LNCAP (cell line): ENCODE measurements around the gene LENG8.

Experiments
- TF ChIP-seq, protein P1 (sequence below): fragments of 450-650 bp; IDR thresholded peaks from 2 replicates; pipeline ENCODE4 v1.5.1; 2017; ENCODE audit warnings: mild to moderate bottlenecking

LENG8 gene

DNA sequence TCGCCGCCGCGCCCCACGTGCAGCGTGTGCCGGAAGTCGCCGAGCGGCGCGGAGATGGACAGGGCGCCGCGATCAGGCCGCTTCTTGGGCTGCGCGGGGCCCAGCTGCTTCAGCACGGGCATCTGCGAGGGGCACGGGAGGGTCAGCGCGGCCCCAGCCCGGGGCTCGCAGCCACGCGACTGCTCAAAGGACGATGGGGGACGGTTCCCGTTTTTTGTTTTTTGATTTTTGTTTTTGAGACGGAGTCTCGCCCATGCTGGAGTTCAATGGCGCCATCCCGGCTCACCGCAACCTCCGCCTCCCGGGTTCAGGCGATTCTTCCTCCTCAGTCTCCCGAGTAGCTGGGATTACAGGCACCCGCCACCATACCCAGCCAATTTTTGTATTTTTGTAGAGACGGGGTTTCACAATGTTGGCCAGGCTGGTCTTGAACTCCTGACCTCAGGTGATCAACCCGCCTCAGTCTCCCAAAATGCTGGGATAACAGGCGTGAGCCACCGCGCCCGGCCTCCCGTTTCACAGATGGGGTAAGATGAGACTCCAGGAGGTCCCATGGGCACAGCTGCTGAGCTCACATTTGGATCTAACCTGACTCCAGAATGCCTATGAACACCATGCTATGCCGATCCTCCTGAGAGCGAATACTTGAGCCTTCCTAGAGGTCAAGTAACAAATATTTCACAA, 16.6 kb downstream of the LENG8 start:
- TF ChIP-seq, protein P1, sequence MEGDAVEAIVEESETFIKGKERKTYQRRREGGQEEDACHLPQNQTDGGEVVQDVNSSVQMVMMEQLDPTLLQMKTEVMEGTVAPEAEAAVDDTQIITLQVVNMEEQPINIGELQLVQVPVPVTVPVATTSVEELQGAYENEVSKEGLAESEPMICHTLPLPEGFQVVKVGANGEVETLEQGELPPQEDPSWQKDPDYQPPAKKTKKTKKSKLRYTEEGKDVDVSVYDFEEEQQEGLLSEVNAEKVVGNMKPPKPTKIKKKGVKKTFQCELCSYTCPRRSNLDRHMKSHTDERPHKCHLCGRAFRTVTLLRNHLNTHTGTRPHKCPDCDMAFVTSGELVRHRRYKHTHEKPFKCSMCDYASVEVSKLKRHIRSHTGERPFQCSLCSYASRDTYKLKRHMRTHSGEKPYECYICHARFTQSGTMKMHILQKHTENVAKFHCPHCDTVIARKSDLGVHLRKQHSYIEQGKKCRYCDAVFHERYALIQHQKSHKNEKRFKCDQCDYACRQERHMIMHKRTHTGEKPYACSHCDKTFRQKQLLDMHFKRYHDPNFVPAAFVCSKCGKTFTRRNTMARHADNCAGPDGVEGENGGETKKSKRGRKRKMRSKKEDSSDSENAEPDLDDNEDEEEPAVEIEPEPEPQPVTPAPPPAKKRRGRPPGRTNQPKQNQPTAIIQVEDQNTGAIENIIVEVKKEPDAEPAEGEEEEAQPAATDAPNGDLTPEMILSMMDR = no peak

GRCh38 chr19:54469496-54469934, 20.5 kb downstream of the LENG8 start:
- TF ChIP-seq, protein P1 = no peak

GRCh38 chr19:54470276-54470887, 21.4 kb downstream of the LENG8 start:
- TF ChIP-seq, protein P1 = no peak

DNA sequence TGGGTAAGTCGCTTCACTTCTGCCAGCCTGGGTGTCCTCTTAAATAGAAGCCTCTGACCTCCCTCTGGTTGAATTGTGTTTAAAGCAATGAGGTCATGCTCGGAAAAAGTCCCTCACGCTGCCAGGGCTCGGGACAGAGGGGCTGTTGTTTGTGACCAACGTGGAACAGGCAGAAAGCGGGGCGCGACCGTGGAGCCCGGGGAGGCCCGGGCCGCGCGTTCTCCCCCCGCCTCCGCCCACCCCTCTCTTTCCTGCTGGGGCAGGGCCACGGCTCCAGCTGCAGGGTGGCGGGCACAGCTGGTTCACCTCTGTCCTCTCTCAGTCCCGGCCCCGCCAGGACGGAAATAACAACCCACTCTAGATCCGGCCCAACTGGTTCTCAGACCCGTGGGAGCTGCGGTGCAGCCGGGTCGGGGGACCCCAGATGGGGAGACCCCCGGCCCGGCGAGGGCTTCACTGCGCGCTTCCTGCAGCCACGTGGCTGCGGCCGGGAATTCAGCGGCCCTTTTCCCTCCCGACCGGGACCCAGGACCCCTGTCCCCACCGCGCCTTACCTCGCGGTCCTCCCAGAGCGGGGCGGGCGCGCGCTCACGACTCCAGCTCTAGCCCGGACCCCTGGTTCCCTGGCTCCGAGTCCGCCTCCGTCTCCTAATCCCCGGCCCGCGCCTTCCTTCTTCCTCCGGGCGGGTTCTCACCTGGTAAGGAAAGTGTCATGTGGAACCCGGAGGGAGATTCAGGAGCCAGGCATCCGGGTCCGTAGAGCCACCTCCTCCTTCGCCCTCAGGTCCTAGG, 22.2 kb downstream of the LENG8 start:
- TF ChIP-seq, protein P1 = no peak

DNA sequence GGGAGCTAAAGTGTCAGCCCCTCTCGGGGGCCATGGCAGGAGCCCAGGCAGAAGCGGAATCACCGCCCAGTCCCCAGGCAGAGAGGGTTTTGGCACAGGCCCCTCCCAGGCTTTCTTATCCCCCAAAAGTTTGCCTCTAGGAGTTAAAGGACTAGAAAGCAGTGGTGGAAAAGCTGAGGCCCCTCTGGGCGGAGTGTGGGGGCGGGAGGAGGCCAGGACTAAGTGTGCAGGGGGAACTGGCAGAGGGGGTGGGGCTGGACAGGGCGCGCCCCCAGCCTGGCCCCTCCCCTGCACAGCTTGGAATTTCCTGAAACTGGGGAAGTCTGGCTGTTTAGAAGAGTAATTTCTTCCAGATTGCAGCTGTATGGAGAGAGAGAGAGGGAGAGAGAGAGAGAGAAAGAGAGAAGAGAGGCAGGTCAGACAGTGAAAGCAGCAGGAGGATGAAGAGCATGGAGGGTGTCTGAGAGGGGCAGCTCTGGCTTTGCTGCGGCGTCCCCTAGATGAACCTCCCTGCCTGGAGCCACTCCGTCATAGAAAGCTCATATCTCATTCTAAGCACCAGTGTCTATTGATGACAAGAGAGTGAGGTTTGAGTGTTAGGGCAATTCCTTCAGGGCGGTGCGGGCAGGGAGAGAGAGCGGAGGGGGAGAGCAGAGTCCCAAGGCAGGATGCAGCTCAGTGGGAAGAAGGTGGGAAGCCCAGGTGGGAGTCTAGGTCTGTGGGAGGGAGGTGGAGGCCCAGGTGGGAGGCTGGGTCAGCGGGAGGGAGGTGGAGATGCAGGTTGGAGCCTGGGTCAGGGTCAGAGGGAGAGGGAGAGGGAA, 24.3 kb downstream of the LENG8 start, which contains the start of gene CDC42EP5:
CDC42EP5 (minus strand) TSS at position 226 of the 821 bp plus-strand sequence. CDS start 7,749 bp downstream, outside the sequence.
- TF ChIP-seq, protein P1 = no peak

GRCh38 chr19:54473892-54474372, 24.9 kb downstream of the LENG8 start:
- TF ChIP-seq, protein P1 = no peak

GRCh38 chr19:54475706-54476105, 26.7 kb downstream of the LENG8 start:
- TF ChIP-seq, protein P1 = no peak
